GM18870 (cell line): Measurements from ENCODE around the gene INAFM1.

Source experiments
- ATAC-seq: cut with Tn5 transposase; IDR thresholded peaks from one replicate; pipeline ENCODE4 v1.9.1; 2021; ENCODE audit warnings: moderate library complexity; ENCODE audit not compliant: unreplicated experiment

Gene INAFM1

DNA sequence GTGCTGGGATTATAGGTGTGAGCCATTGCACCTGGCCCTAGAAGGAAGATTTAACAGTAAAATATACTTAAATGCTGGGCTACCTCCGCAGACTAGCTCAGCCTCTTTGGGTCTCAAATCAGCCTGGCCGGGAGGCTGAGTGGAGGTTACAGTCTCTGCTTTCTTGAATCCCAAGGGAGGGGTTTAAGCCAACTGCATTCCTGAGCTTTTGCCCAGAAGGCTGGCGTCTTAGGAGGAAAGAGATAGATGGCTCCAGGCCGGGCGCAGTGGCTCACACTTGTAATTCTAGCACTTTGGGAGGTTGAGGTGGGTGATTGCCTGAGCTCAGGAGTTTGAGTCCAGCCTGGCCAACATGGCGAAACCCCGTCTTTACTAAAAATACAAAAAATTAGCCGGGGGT lies 34.4 kb downstream of the INAFM1 start:
- ATAC-seq: no peak

DNA sequence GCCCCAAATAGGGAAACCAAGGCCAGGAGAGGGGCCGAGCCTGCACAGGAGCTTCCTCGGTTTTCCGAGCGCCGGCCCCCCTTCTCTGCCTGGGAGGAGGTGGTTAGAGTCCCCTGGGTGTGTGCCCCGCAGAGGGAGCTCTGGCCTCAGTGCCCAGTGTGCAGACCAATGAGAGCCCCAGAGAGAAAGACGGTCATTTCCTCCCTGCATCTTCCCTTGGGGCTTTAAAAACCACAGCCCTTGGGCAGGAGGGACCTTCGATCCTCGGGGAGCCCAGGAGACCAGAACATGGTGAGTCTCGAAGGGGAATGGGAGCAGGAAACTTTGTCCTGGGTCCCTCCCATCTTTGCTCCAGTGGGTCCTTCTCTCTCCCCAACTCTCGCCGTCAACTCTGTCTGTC lies 34.9 kb downstream of the INAFM1 start, which contains the start of gene C5AR1:
C5AR1 (plus strand) TSS at position 254 of the 400 bp plus-strand sequence; CDS start at position 289, 35 bp downstream.
- no peak for ATAC-seq

DNA sequence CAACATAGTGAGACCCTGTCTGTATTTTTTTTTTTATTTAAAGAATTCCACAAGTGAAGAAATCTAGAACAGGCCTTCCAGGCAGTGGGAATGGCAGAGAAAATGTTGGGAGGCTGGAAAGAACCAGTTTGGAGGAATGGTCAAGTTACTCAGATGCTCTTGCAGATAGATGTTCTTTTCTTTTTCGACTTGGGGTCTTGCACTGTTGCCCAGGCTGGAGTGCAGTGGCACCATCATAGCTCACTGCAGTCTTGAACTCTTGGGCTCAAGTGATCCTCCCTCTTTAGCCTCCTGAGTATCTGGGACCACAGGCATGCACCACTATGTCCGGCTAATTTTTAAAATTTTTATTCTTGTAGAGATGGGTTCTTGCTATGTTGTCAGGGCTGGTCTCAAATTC lies 35.6 kb downstream of the INAFM1 start:
- no peak for ATAC-seq

DNA sequence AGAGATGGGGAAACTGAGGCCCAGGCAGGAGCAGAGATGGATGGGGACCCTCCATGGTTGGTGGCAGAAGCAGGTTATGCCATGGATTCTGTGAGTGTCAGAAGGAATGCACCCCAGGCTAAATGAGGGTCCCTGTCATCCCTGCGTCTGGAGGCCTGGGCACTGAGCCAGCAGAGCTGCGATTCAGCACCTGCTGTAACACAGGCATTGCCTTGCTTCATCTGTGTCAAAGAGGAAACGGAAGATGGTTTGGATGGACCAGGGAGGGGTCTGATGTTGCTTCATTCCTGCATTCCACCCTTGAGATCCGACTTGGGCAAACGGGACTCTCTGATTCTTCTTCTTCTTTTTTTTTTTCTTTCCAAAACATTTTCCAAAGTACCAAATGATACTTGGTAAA lies 36.1 kb downstream of the INAFM1 start:
- no peak for ATAC-seq

DNA sequence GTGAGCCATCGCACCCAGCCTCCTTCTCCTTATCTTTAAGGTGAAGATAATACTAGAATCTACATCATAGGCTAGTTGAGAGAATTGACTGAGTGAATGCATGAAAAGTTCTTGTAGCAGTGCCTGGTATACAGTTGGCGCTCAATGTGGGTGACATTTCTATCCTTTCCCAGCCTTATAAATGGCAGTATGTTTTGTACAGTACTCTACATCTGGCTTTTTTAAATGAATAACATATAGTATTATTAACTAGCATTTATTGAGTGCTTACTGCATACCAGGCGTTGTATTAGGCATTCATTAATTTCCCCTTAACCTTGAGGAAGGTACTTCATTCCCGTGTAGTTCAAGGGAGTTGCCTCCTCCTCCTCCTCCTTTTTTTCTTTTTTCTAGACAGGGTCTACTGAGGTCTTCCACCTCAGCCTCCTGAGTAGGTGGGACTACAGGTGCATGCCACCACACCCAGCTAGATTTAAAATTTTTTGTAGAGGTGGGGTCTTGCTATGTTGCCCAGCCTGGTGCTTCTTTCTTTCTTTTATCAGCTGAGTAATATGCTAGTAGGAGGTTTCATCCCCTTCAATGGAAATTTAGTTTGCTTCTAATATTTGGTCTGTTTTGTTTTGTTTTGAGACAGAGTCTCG lies 37.8 kb downstream of the INAFM1 start:
- ATAC-seq: no peak

DNA sequence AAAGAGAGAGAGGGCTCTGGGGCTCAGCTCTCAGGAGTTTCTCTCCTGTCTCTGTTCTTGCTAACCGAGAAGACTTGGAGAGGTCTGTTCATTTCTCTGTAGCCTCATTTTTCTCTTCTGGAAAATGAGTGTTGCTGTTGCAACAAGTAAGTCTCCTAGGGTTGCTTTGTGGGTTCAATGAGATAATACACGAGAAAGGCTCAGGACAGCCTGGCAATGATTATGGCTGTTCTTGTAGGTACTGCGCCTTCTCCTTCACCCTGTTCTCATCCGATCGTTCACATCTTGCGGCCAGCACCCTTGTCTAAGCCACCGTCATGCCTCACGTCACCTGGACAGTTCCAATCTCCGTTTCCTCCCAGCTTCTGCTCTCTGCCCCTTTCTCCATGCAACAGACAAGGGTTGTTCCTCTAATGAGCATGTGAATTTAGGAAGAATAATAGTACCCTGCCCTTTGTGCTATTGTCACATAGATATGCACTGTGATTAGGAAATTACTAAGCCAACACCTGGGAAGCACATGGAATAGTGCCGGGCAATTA lies 39.1 kb downstream of the INAFM1 start:
- no peak for ATAC-seq

DNA sequence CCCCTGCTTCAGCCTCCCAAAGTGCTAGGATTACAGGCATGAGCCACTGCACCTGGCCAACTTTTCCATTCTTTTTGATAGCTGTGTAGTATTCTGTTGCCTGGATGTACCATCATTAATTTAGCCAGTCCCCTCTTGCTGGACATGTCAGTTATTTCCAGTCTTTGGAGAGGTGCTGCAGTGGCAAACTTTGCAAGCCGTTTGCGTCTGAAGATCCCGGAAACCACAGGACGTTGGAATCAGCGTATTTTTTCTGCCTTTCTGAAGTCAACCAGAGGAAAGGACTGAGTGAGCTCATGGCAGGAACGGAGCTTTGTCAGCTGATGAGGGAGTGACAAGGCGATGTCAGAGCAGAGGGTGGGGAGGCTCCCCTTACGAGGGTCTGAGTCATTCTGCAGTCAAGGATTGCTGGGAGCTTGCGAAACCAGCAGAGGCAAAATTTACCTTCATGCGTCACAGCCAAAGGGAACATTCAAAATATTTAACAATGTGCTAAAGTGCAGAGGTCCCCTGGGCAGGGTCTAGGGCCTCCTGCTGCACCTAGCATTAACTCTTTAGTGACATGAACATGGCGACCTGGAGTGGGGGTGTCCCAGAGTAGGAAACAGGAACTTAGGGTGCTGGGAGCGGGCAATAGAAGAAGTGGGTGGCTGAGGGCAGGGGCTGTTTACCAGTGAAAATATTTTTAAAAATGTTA lies 40.6 kb downstream of the INAFM1 start:
- ATAC-seq: no peak

DNA sequence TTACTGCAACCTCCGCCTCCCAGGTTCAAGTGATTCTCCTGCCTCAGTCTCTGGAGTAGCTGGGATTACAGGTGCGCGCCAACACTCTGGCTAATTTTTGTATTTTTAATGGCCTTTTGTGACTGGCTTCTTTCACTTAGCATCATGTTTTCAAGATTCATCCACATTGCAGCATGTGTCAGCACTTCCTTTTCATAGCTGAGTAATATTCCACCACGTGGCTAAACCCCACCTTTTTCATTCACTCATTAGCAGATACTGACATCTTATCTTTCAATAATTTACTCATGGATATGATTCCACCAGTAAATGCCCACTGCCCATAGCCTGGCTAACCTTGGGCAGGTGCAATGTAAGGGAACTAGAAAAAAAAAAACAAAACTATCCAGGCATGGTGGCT lies 41.8 kb downstream of the INAFM1 start:
- ATAC-seq: no peak

DNA sequence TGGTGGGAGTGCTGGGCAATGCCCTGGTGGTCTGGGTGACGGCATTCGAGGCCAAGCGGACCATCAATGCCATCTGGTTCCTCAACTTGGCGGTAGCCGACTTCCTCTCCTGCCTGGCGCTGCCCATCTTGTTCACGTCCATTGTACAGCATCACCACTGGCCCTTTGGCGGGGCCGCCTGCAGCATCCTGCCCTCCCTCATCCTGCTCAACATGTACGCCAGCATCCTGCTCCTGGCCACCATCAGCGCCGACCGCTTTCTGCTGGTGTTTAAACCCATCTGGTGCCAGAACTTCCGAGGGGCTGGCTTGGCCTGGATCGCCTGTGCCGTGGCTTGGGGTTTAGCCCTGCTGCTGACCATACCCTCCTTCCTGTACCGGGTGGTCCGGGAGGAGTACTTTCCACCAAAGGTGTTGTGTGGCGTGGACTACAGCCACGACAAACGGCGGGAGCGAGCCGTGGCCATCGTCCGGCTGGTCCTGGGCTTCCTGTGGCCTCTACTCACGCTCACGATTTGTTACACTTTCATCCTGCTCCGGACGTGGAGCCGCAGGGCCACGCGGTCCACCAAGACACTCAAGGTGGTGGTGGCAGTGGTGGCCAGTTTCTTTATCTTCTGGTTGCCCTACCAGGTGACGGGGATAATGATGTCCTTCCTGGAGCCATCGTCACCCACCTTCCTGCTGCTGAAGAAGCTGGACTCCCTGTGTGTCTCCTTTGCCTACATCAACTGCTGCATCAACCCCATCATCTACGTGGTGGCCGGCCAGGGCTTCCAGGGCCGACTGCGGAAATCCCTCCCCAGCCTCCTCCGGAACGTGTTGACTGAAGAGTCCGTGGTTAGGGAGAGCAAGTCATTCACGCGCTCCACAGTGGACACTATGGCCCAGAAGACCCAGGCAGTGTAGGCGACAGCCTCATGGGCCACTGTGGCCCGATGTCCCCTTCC lies 45.5 kb downstream of the INAFM1 start:
- ATAC-seq: no peak

DNA sequence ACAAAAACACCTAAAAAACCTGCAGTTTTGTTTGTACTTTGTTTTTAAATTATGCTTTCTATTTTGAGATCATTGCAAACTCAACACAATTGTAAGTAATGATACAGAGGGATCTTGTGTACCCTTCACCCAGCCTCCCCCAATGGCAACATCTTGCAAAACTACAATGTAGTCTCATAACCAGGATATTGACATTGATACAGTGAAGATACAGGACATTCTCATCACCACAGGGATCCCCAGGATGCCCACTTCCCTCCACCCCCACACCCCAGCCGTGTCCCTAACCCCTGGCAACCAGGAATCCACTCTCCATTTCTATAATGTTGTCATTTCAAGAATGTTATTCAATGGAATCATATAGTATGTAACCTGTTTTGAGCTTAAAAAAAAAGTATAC lies 46.9 kb downstream of the INAFM1 start:
- ATAC-seq: no peak

DNA sequence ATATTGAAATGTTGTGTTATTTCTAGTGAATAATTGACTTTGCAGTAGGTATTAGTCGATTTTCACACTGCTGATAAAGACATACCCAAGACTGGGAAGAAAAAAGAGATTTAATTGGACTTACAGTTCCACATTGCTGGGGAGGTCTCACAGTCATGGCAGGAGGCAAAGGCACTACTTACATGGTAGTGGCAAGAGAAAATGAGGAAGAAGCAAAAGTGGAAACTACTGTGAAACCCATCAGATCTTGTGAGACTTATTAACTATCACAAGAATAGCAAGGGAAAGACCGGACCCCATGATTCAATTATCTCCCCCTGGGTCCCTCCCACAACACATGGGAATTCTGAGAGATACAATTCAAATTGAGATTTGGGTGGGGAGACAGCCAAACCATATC lies 47.4 kb downstream of the INAFM1 start:
- no peak for ATAC-seq

DNA sequence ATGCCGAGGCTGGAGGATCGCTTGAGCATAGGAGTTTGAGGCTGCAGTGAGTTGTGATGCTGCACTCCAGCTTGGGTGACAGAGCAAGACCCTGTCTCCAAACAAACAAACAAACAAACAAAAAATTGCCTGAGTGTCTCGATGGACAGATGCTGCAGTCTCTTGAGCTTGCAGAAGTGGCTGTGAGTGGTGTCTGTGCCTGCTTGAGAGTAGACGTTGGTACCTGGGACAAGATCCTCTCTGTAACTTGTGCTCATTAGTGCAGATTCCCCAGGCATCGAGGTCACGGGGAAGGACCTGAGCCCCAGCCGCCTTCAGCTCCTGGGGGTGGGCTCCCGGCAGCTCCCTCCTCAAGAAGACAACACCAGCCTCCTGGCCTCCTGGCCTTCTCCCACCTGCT lies 48.7 kb downstream of the INAFM1 start:
- ATAC-seq: no peak

DNA sequence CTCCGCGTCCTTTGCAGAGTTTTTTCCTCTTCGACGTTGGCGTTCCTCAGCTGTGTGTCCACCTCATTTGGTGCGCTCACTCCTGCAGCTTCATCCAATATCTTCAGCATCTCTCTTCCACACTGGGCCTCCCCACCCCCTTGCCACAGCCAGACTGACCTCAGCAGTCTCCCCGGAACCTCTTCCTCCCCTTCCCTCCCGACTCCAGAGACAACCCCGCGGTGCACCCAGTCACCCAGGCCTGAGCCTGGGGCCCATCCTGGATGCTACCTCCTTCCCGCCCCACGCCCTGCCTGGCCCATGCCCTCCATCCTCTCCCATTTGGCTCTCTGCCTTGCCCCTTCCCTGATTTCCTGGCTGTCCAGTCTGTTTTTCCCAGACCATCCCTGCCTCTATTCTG lies 49.2 kb downstream of the INAFM1 start:
- ATAC-seq: no peak

DNA sequence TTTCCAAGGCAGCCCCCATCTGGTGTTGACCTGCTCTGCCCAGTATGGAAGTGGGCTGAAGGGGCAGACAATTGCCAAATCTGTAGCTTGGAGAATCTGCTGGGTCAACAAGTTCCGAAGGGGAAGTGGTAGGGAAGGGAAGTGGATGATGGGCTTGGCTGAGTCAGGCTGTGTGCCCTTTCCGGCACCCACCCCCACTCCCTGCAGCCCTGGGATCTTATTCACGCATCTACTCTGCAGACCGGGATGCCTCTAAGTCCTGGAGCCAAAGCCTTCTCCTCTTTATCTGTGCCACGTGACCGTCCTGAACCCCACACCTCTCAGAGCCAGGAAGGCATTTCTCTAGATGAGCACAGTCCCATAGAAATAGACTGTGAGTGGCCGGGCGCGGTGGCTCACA lies 49.8 kb downstream of the INAFM1 start:
- ATAC-seq: no peak
